ENCODE measurements around the gene ARMC5. TPM values are rescaled to one million over a fixed set of nuclear protein-coding genes. Genes with fewer than 3 reads are reported as not detected.
"Not testable (repeated sequence)": the region's sequence is repeated elsewhere in the genome, so short reads cannot be mapped to it uniquely, and the experiment has no call there.

The ARMC5 gene
- total RNA-seq, 2 donors from 2014 or later: 7.0 to 8.5 TPM

DNA sequence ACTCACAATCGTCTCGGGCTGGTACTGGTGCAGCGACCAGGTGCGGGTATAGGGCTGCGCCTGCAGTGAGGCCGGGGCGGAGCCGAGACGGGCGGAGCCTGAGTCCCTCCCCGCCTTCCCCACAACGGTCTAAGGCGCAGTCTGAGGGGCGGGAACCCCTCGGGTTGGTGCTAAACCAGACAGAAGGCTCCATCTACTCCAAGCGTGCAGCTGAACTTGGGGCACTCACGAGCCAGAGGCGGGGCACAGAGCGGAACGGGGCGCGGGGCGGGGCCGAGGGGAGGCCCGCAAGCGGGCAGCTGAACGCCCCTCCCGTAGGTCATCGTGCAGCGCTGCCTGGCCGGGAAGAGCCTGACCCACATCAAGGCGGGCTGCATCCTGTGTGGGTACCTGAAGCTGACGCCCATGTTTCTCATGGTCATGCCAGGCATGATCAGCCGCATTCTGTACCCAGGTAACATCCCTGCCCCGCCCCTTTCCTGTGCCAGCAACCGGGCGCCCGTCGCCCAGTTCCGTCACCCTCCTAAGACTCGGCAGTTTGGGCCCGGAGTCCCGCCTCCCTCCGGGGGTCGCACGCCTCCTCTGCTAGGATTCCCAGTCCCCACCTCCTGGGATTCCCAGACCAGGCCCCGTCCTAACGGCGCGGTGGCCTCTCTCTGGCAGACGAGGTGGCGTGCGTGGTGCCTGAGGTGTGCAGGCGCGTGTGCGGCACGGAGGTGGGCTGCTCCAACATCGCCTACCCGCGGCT, 28.6 kb downstream of the ARMC5 start:
- intact Hi-C loops (cut with DNase I, micrococcal nuclease): no loop called here
- ATAC-seq (peak; percentile 85), DNase-seq (peak; percentile 82 to 83)

DNA sequence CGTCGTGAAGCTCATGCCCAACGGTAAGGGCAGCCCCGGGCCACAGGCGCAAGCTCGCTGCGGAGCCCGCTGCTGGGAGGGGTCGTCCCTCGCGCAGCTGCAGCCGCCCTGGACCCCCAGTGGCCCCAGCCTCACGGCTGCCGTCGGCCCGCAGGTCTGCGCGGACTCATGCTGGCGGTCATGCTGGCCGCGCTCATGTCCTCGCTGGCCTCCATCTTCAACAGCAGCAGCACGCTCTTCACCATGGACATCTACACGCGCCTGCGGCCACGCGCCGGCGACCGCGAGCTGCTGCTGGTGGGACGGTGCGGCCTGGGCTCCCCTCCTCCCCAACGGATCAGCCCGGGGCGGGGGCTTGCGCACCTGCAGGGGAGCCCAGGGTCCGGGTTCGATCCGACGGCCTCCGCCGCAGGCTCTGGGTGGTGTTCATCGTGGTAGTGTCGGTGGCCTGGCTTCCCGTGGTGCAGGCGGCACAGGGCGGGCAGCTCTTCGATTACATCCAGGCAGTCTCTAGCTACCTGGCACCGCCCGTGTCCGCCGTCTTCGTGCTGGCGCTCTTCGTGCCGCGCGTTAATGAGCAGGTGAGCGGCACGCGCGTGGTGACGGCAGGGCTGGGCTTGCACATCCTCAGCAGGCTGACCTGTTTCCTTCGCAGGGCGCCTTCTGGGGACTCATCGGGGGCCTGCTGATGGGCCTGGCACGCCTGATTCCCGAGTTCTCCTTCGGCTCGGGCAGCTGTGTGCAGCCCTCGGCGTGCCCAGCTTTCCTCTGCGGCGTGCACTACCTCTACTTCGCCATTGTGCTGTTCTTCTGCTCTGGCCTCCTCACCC, 29.4 kb downstream of the ARMC5 start:
- intact Hi-C loops (cut with DNase I, micrococcal nuclease): no loop called here
- DNase-seq (no peak), ATAC-seq (no peak)

DNA sequence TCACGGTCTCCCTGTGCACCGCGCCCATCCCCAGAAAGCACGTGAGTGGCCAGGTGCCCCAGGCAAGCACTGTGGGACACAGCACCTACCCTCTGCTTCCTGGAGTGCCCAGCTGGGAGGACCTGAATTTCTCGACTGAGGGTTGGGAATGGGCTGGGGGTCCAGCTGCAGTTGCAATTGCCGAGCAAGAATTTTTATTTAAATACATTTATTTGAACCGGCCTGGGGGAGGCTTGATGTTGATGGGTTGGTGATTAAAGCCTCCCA, 29.9 kb downstream of the ARMC5 start:
- DNase-seq (no peak), ATAC-seq (no peak)
- intact Hi-C loops (cut with DNase I, micrococcal nuclease): no loop called here

DNA sequence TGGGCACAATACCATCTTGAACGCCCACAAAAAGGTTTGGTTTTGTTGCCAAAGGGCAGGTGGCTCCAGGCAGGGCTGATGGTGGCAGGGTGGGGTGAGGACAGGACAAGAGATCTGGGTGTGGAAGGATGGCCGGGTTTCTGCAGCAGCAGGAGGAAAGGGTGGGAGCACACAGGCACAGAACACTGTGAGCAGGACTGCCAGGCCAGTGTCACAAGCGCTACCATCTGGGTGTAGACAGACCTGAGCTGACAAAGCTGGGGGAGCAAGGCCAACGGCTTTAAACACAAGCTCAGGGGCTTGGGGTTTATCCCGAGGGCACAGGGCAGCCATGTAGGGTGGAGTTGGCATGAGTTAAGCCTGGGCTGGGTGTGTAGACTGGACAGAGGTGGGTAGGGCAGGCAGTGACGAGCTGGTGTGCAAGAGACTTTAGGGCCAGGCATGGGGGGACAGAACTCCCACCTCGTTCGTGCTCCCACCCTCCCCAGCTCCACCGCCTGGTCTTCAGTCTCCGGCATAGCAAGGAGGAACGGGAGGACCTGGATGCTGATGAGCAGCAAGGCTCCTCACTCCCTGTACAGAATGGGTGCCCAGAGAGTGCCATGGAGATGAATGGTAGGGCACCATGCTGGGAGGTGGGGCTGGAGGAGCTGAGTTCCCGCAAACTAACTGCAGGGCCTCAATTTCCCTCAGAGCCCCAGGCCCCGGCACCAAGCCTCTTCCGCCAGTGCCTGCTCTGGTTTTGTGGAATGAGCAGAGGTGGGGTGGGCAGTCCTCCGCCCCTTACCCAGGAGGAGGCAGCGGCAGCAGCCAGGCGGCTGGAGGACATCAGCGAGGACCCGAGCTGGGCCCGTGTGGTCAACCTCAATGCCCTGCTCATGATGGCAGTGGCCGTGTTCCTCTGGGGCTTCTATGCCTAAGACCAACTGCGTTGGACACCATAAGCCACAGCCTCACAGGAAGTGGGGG, 30.6 kb downstream of the ARMC5 start:
- DNase-seq (no peak), ATAC-seq (no peak)
- intact Hi-C loops (cut with DNase I, micrococcal nuclease): no loop called here

DNA sequence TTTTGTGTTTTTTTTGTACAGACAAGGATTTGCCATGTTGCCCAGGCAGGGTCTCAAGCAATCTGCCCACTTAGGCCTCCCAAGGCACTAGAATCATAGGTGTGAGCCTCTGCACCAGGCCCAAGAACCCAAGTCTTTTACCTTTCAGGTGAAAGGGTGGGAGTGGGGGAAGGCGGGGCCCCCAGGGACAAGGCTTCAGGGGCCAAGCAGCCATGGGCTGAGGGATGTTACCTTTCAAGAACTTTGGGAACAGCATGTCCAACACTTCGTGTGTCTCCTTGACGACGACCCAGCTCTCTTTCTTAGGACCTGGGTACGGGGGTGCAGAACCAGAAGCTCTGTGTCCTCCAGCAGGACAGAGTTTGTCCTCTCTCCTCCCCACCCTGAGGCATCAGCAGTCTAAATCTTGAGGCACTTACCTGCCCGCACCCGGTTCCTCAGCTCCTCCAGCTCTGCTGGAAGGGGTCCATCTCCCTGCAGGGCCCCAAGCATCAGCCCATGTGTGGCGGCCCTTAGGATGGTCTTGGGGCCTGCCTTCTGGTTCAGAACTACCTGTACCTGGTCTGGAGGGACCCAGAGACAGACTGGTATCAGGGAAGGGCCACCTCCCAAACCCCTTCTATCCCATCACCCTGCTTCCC, 32.6 kb downstream of the ARMC5 start:
- intact Hi-C loops (cut with DNase I, micrococcal nuclease): no loop called here
- ATAC-seq (no peak), DNase-seq (no peak)

DNA sequence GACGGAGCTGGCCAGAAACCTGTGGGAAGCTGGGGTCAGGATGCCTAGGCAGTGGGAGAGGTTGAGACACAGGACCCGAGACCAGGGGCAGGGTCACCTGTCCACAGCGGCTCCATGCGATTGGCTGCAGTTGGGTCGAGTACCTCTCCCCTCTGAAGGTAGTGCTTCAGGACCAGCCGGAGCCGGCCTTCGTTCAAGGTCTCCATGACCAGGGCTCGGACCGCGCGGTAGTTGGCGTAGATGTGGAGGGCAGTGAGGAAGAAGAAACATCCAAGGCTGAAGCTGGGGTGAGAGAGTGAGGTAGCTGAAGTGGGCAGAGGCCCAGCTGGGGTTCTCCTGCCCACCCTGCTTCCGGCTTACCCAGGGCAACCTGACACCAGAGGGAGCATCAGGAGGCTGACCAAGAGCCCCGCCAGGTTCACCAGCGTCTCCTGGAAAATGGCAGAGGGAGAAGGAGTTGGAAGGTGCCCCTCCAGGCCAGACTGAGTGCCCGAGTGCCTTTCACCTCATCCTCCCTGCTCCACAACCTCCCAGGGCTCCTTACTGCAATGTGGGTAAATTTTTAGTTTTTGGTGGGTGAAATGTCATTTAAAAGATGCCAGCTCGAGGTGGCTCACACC, 34.3 kb downstream of the ARMC5 start:
- DNase-seq (no peak), ATAC-seq (no peak)
- intact Hi-C loops (cut with DNase I, micrococcal nuclease): no loop called here

DNA sequence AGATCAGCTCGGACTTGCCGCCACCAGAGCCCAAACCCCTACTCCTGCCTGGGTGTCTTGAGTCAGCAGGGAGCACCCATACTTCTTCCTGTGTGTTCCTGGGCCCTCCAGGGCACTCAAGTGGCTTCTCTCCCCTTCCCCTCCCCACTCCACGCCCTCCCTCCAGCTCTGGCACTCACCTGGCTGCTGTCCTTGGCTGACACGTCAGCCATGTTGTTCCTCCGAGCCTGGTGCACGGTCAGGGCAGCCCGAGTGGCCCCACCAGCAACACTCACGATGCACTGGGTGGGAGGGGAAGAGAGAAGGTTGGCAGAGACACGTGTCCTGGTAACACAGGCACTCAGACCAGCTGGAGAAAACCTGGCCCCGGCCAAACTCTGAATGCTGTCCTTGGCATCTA, 37.4 kb downstream of the ARMC5 start:
- intact Hi-C loops (cut with DNase I, micrococcal nuclease): no loop called here
- ATAC-seq (no peak), DNase-seq (no peak)

DNA sequence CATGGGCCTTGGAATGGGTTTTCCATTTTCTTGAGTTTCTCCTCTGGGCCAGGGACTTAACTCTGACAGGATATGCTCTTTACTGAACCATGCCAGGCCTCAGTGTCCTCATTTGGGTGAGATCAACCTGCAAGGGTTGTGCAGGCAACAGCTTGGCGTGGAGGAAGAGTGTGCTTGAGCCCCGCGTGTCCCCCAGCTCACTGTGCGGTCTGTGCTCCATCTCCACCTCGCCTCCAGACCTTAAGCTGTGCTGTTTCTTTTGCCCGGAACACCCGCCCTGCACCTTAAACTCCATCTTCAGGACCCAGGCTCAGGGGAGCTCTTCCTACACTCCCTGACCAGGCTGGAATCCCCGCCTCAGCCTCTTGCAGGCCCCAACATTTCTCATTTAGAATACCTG, 39.2 kb downstream of the ARMC5 start:
- no peak for ATAC-seq
- intact Hi-C loops (cut with DNase I, micrococcal nuclease): no loop called here
- DNase-seq: no peak

DNA sequence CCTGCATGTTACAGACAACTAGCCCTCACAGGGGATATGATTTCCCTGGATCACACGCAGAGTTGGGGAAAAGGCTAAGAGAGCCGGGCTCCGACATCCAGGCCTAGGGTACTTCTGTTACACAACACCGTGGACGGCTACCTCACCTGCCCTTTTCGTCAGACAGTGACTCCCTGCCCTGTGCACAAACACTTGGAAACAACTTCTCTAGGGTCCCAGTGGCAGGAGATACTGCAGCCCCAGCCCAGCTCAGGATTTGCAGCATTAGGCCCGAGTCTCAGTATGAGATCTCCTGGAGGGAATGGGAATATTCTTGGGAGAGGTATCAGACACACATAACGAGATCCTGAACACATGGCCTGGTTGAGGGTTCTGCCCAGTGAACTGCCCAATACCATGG, 40.6 kb downstream of the ARMC5 start:
- no peak for DNase-seq
- ATAC-seq: no peak
- intact Hi-C loops (cut with DNase I, micrococcal nuclease): no loop called here

DNA sequence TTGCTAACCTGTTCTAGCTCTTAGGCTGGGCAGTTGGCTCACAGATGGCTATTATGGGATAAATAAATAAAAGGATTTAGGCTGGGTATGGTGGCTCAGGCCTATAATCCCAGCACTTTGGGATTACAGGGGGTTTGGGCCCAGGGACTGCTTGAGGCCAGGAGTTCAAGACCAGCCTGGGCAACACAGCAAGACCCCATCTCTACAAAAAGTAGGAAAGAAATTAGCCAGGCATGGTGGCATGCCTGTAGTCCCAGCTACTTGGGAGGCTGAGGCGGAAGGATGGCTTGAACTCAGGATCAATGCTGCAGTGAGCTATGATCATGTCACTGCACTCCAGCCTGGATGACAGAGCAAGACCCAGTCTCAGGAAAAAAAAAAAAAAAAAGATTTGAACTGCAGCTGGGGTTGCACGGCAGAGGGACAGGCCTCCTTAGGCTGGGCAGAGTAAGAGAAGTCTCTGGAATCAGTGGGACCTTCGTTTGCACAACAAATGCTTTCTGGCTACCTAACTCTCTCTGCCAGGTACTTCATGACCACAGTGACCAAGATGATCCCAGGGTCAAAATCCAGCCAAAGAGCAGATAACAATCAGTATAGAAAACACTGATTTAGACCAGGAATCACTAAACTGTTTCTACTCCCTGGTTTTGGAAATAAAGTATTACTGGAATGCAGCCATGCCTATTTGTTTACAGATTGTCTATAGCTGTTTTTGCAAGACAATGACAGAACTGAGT, 42.1 kb downstream of the ARMC5 start:
- intact Hi-C loops (cut with DNase I, micrococcal nuclease): no loop called here
- ATAC-seq (no peak), DNase-seq (no peak)

DNA sequence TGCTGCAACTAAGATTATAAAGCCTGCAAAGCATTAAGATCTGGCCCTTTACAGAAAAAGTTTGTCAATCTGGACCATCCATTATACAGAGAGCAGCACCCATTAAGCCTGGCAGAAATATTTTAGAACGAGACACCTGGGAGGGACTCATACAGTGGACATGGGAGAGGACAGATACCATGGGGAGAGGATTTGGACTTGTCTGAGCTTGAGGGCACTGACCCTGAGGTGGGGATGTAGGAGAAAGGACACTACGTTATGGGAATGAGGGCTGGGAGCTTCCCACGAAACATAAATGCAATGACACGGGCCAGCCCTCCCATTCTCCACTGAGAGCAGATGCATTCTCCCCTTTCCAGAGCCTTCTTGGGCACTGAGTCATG, 42.7 kb downstream of the ARMC5 start:
- DNase-seq: no peak
- ATAC-seq: no peak
- intact Hi-C loops (cut with DNase I, micrococcal nuclease): no loop called here

DNA sequence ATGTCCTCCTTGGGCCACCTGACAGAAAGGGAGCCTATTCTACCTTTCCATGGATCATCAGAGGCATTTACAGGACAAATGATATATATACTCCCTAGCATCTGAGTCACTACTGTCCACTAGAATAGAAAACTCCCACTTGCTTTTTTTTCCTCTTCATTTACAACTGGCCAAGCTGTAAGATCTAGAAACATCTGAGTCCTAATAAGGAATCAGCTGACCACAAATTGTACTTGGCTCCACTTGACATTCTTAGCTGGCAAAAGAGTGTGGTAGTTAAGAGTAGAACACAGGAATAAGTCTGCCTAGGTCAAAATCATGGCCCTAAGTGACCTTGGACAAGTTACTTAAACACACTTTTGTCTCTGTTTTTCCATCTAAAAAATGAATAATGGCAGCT, 43.7 kb downstream of the ARMC5 start:
- ATAC-seq: no peak
- intact Hi-C loops (cut with DNase I, micrococcal nuclease): no loop called here
- no peak for DNase-seq

DNA sequence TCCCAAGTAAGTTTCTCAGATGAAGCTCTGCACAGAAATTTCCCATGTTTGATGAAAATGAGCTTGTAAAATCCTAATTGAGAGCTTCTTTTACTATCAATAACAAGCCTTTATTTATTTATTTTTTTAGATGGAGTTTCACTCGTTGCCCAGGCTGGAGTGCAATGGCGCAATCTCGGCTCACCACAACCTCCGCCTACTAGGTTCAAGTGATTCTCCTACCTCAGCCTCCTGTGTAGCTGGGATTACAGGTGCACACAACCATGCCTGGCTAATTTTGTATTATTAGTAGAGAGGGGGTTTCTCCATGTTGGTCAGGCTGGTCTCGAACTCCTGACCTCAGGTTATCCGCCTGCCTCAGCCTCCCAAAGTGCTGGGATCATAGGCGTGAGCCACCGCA, 44.3 kb downstream of the ARMC5 start:
- ATAC-seq; intact Hi-C loops (cut with DNase I, micrococcal nuclease); DNase-seq: not testable (repeated sequence)

DNA sequence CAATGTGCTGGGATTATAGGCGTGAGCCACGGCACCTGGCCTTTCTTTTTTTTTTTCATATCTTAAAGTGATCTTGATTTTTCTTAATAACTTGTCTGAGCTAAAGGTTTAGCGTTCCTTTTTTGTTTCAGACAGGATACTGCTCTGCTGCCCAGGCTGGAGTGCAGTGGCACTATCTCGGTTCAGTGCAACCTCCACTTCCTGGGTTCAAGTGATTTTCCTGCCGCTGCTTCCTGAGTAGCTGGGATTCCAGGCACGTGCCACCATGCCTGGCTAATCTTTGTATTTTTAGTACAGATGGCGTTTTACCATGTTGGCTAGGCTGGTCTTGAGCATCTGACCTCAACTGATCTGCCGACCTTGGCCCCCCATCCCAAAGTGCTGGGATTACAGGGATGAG, 44.9 kb downstream of the ARMC5 start:
- ATAC-seq (no peak), DNase-seq (no peak)
- intact Hi-C loops (cut with DNase I, micrococcal nuclease): no loop called here

DNA sequence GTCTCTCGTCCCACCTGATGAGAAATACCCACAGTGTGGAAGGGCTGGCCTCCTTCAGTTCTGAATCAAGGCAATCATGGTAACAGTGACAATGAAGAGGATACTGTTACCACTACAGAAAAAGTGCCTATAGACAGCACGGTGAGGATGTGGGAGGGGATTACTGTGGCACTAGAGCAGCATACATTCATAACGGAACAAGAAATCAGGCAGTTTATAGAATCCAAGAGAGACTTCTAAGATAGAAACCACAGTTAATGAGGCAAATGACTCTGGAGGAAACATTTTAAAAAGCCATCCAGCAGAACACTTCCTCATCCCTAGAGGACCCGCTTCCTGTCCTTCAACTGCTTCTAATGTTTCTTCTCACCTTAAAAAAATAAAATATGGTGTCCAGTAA, 46.2 kb downstream of the ARMC5 start:
- intact Hi-C loops (cut with DNase I, micrococcal nuclease): no loop called here
- ATAC-seq (no peak), DNase-seq (no peak)

DNA sequence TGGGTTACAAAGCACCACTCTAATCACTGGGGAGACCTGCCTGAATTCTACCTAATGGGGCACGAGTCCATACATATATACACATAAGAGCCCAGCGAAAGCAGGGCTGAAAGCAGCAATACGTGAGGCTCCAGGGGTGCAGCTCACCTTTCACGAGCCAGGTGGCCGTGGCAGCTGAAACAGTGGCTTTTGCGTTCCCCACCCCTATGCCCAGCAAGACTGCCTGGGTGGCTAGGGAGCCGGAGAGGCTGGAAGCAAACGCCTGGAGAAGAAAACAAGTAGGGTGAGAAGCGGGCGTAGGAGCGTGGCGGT, 48.3 kb downstream of the ARMC5 start:
- DNase-seq (no peak), ATAC-seq (peak; percentile 38)
- intact Hi-C loops (cut with DNase I, micrococcal nuclease): no loop called here

DNA sequence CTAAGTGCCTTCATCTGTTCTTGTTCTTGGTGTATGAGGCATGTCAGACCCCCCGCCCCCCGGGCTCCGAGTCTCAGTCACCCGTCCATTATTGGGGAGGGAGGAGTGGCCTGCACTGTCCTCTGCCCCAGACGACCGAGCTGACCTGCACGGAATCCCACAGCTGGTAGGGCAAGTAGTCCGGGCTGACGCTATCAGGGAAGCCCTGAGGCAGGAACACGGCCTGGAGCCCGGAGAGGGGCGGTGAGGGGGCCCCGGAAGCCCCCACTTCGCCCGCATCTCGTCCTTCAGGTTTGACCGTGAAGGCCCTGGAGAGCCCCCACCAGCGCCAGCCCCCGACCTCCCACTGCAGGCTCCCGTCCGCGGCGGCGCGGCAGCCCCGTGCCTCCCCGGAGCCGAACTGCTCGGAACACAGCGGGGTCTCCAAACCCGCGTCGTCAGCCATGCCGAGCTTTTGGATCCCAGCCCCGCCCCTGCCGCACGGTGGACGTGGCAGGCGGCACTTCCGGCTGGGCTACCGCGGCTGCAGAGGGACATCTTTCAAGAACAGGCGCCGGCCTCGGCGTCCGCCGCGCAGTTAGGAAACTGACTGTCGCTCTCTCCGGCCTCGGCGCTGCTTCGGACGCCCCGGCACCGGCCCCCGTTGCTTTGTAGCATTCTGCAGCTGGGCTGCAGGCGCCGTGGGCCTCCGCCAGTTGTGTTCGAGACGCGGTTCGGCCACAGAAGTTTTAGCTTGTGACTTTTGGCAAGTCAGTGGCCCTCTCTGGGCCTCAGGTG, 48.8 kb downstream of the ARMC5 start, which contains the start of gene RUSF1:
RUSF1 (minus strand) TSS at position 463 of the 777 bp plus-strand sequence; CDS start at position 445, 18 bp downstream.
- intact Hi-C loops (cut with DNase I, micrococcal nuclease): no loop called here
- DNase-seq (peak; percentile 91 to 94), ATAC-seq (peak; percentile 98)

Data from left colon (tissue), 2 donors.